IMR-90 (cell line): ENCODE results near the gene GPR141. TPM values are rescaled to one million over a fixed set of nuclear protein-coding genes. Genes with fewer than 3 reads are reported as not detected.

Source experiments
- ATAC-seq: fragments of 200-7000 bp; cut with Tn5 transposase; 2 replicates; pipeline ENCODE4 v1.9.1; 2020; ENCODE audit warnings: low read depth, mild to moderate bottlenecking, moderate library complexity
- BruUV-seq: library from RNA; stranded (reverse); fragments of 400-500 nt; replicated peaks from 2 replicates; lab custom pipeline; 2021; lab: Mats Ljungman, UMichigan
- CTCF ChIA-PET: fragments of 300-600 bp; formaldehyde crosslinking; extraction: SDS; loops from one replicate; lab custom pipeline; 2021; ENCODE audit warnings: antibody characterized with exemption; lab: Yijun Ruan, JAX
- POLR2A ChIA-PET: fragments of 300-600 bp; sonication (Branson Sonifier 250); formaldehyde crosslinking; loops from one replicate; lab custom pipeline; 2022; ENCODE audit warnings: antibody characterized with exemption; ENCODE audit not compliant: unreplicated experiment; lab: Charles Lee
- DNase-seq: peaks from one replicate; pipeline ENCODE4 v3.0.0; 2013
- H2AFZ ChIP-seq: replicated peaks from 2 replicates; pipeline ENCODE3; 2013; ENCODE audit warnings: low read length, mild to moderate bottlenecking; ENCODE audit not compliant: poor library complexity
- H2AK5ac ChIP-seq: 2 replicates; pipeline ENCODE4 v1.6.1; 2013; ENCODE audit warnings: low read depth, low read length, inconsistent platforms
- H2AK9ac ChIP-seq: replicated peaks from 2 replicates; pipeline ENCODE3; 2013; ENCODE audit warnings: mild to moderate bottlenecking, low read depth, low read length, moderate library complexity; ENCODE audit not compliant: poor library complexity
- H2BK120ac ChIP-seq: 2 replicates; pipeline ENCODE4 v1.6.1; 2013; ENCODE audit warnings: low read depth, low read length, inconsistent platforms
- H2BK15ac ChIP-seq: 3 replicates; pipeline ENCODE4 v1.6.1; 2013; ENCODE audit warnings: low read depth, low read length, inconsistent platforms
- H2BK20ac ChIP-seq: 2 replicates; pipeline ENCODE4 v1.6.1; 2013; ENCODE audit warnings: low read depth, mild to moderate bottlenecking, inconsistent platforms, low read length, moderate library complexity
- H2BK5ac ChIP-seq: 2 replicates; pipeline ENCODE4 v1.6.1; 2013; ENCODE audit warnings: mild to moderate bottlenecking, low read depth, low read length, inconsistent platforms; ENCODE audit not compliant: poor library complexity, severe bottlenecking
- H3K14ac ChIP-seq: replicated peaks from 2 replicates; pipeline ENCODE4 v1.6.1; 2013; ENCODE audit warnings: low read depth, low read length, inconsistent platforms
- H3K18ac ChIP-seq: 2 replicates; pipeline ENCODE4 v1.6.1; 2013; ENCODE audit warnings: low read depth, low read length, control low read depth
- H3K23ac ChIP-seq: 2 replicates; pipeline ENCODE4 v1.6.1; 2013; ENCODE audit warnings: low read depth, low read length, inconsistent platforms
- H3K27ac ChIP-seq: 2 replicates; pipeline ENCODE4 v1.5.1; 2013; ENCODE audit warnings: mild to moderate bottlenecking, control low read depth, low read length; ENCODE audit not compliant: insufficient read depth
- H3K27me3 ChIP-seq: 2 replicates; pipeline ENCODE4 v1.6.1; 2013; ENCODE audit warnings: low read length; ENCODE audit not compliant: control insufficient read depth, insufficient read depth
- H3K36me3 ChIP-seq: 2 replicates; pipeline ENCODE4 v1.6.1; 2013; ENCODE audit warnings: low read length, mixed read lengths; ENCODE audit not compliant: control insufficient read depth, insufficient read depth
- H3K4ac ChIP-seq: 2 replicates; pipeline ENCODE4 v1.6.1; 2013; ENCODE audit warnings: low read depth, low read length, inconsistent platforms
- H3K4me1 ChIP-seq: 2 replicates; pipeline ENCODE4 v1.6.1; 2013; ENCODE audit warnings: low read length, mixed read lengths; ENCODE audit not compliant: control insufficient read depth, insufficient read depth
- H3K4me2 ChIP-seq: 2 replicates; pipeline ENCODE4 v1.6.1; 2013; ENCODE audit warnings: low read depth, mild to moderate bottlenecking, control low read depth, low read length, moderate library complexity
- H3K4me3 ChIP-seq: 2 replicates; pipeline ENCODE4 v1.5.1; 2013; ENCODE audit warnings: low read depth, mild to moderate bottlenecking, control low read depth, low read length, moderate library complexity; ENCODE audit not compliant: insufficient read depth
- H3K56ac ChIP-seq: 2 replicates; pipeline ENCODE4 v1.6.1; 2013; ENCODE audit warnings: low read length, inconsistent platforms; ENCODE audit not compliant: insufficient read depth; ENCODE audit errors: extremely low read depth
- H3K79me1 ChIP-seq, 2 experiments: 2 replicates each; pipeline ENCODE4 v1.6.1; 2013; ENCODE audit warnings: low read length in 2 of 2, inconsistent platforms in 1 of 2, low read depth in 1 of 2
- H3K9ac ChIP-seq: 2 replicates; pipeline ENCODE4 v1.6.1; 2013; ENCODE audit warnings: low read depth, low read length, control low read depth
- H3K9me1 ChIP-seq: 2 replicates; pipeline ENCODE4 v1.6.1; 2013; ENCODE audit warnings: low read length, inconsistent platforms; ENCODE audit not compliant: insufficient read depth
- H3K9me3 ChIP-seq: 2 replicates; pipeline ENCODE4 v1.6.1; 2013; ENCODE audit warnings: low read length; ENCODE audit not compliant: control insufficient read depth, insufficient read depth
- H4K20me1 ChIP-seq: 2 replicates; pipeline ENCODE4 v1.6.1; 2013; ENCODE audit warnings: low read length, inconsistent platforms; ENCODE audit not compliant: insufficient read depth
- H4K5ac ChIP-seq: 2 replicates; pipeline ENCODE4 v1.6.1; 2013; ENCODE audit warnings: mild to moderate bottlenecking, low read depth, low read length, control low read depth
- H4K8ac ChIP-seq, 2 experiments: 2 replicates each; pipeline ENCODE4 v1.6.1; 2013; ENCODE audit warnings: low read depth in 2 of 2, low read length in 2 of 2, control low read depth in 1 of 2, inconsistent platforms in 1 of 2
- H4K91ac ChIP-seq: 2 replicates; pipeline ENCODE4 v1.6.1; 2013; ENCODE audit warnings: low read depth, low read length, inconsistent platforms; ENCODE audit not compliant: insufficient read depth
- BHLHE40 ChIP-seq: fragments of 150-350 bp; IDR thresholded peaks from 2 replicates; pipeline ENCODE4 v1.6.1; 2016; ENCODE audit warnings: mild to moderate bottlenecking, low read depth, low read length
- CHD1 ChIP-seq: IDR thresholded peaks from 2 replicates; pipeline ENCODE4 v1.6.1; 2012; ENCODE audit warnings: low read depth, low read length, improper control_type of control experiment
- RFX5 ChIP-seq: IDR thresholded peaks from 2 replicates; pipeline ENCODE4 v1.8.0; 2012; ENCODE audit warnings: low read depth, mild to moderate bottlenecking, low read length, moderate library complexity
- WGBS, 2 experiments: methylation state at CpG; one replicate each; pipeline versions ENCODE4 v1.1.5 to v1.1.7; 2013; ENCODE audit warnings: missing lambda C conversion rate in 2 of 2; ENCODE audit not compliant: insufficient read length in 1 of 2; ENCODE audit errors: extremely low coverage in 2 of 2; 5-methylcytosine and 5-hydroxymethylcytosine counted together
- dilution Hi-C: fragments of 300-500 bp; cut with HindIII; formaldehyde crosslinking; loops from one replicate; pipeline ENCODE4 v1.14.3; 2018; ENCODE audit warnings: low sequenced_read_pairs; ENCODE audit not compliant: unreplicated experiment
- in situ Hi-C: fragments of 300-500 bp; cut with MboI; formaldehyde crosslinking; loops from 3 replicates; pipeline ENCODE4 v1.14.3; 2019; ENCODE audit warnings: low sequenced_read_pairs, inconsistent platforms, mixed read lengths
- intact Hi-C: fragments of 100-400 bp; cut with micrococcal nuclease; formaldehyde crosslinking; loops from 2 replicates; pipeline ENCODE4 v1.10.0; 2022
- polyA plus RNA-seq, 3 experiments: library from polyadenylated mRNA; depleted of rRNA; stranded (reverse); fragments of >200 nt; gene quantifications; 2 replicates each; pipeline ENCODE4 v1.2.3, GENCODE V29; 2012; ENCODE audit warnings: low replicate concordance in 1 of 3
- total RNA-seq: library from RNA; depleted of rRNA; stranded (reverse); fragments of >200 nt; gene quantifications from 2 replicates; pipeline ENCODE4 v1.2.3, GENCODE V29; 2012
- TF ChIP-seq, protein P1 (sequence below): fragments of 150-350 bp; IDR thresholded peaks from 2 replicates; pipeline ENCODE4 v1.6.1; 2016; ENCODE audit warnings: low read depth, mild to moderate bottlenecking, low read length, moderate library complexity, borderline replicate concordance

GPR141 gene
- total and polyA plus RNA-seq, 2 of the 4 experiments (the other 2 are of a cell fraction), result not detected

DNA sequence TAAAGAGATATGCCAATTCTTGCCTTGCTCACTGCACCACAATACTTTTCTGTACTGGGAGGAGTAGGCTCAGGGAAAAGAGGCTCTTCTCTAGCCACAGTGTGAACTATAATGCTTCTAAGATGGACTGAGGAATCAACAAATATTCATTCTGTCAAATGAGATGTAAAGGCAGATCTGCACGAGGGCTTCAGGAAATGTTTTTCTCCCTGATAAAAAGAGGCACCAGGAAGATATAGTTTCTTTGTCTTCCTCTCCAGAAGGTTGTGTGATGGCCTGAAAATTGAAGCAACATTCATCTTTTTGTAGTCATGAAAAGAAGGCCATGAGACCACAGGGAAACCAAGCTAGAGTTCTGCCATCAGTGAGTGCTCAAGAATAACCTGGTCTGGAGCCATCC is 85.7 kb downstream of the GPR141 start:
- BruUV-seq, result no TSS peak

More for the DNA sequence above, 85.7 kb downstream of the GPR141 start:
- Histone ChIP-seq H2BK20ac (no peak overlapping the region), H2AK5ac (no peak overlapping the region), H3K79me1 (no peaks in the 10 kb centered on the region), H3K9me3 (peaks cover 12% of the 10 kb centered on the region), H4K8ac (no peak overlapping the region), H4K5ac (no peak overlapping the region), H3K9me1 (no peaks in the 10 kb centered on the region), H3K56ac (no peak overlapping the region), H2AK9ac (no peak overlapping the region), H2BK120ac (no peak overlapping the region), H3K4me1 (no peaks in the 10 kb centered on the region), H3K36me3 (no peaks in the 10 kb centered on the region), H3K4ac (no peak overlapping the region), H3K27ac (no peak overlapping the region), H3K4me3 (no peak overlapping the region), H3K14ac (no peak overlapping the region), H3K9ac (no peak overlapping the region), H4K91ac (no peak overlapping the region), H2BK5ac (no peak overlapping the region), H3K23ac (no peak overlapping the region), H3K18ac (no peak overlapping the region), H4K20me1 (no peaks in the 10 kb centered on the region), H2AFZ (no peak overlapping the region), H3K4me2 (no peak overlapping the region), H3K27me3 (no peaks in the 10 kb centered on the region), H2BK15ac (no peak overlapping the region)
- TF ChIP-seq, protein P1, sequence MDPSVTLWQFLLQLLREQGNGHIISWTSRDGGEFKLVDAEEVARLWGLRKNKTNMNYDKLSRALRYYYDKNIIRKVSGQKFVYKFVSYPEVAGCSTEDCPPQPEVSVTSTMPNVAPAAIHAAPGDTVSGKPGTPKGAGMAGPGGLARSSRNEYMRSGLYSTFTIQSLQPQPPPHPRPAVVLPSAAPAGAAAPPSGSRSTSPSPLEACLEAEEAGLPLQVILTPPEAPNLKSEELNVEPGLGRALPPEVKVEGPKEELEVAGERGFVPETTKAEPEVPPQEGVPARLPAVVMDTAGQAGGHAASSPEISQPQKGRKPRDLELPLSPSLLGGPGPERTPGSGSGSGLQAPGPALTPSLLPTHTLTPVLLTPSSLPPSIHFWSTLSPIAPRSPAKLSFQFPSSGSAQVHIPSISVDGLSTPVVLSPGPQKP, result no peak
- TF ChIP-seq RFX5 (no peak), BHLHE40 (no peak), CHD1 (no peak)
- in situ Hi-C loops (no loop called here), intact Hi-C loops (no loop called here), dilution Hi-C loops (no loop called here)
- no CpG with 5 or more reads among the region's 1 CpG for WGBS, 2 experiments
- POLR2A ChIA-PET, result no interaction called here
- no peak for ATAC-seq
- CTCF ChIA-PET, result no interaction called here
- no peak for DNase-seq
